ENCODE measurements around the gene WDR82.

The WDR82 gene

GRCh38 chr3:52238193-52238760 lies 40.2 kb downstream of the WDR82 start:
- H3K27me3 ChIP-seq (ENCODE audit: insufficient read depth, low read depth, severe bottlenecking): no peaks in the 10 kb centered on the region
- no peak for TF ChIP-seq CTCF (IDR thresholded peaks at IDR 0.05; ENCODE audit: low read depth, low read length)
- H3K9me3 ChIP-seq (ENCODE audit: severe bottlenecking): no peaks in the 10 kb centered on the region
- peak overlapping the region; percentile 66 for H3K4me3 ChIP-seq (ENCODE audit: low read depth, low read length)
- no peaks in the 10 kb centered on the region for H3K36me3 ChIP-seq
- DNase-seq: no peak
- H3K27ac ChIP-seq: peak overlapping the region; percentile 92

- Histone ChIP-seq H3K36me3 (no peaks in the 10 kb centered on the region), H3K27ac (no peak overlapping the region), H3K27me3 (ENCODE audit: insufficient read depth, low read depth, severe bottlenecking) (no peaks in the 10 kb centered on the region), H3K9me3 (ENCODE audit: severe bottlenecking) (no peaks in the 10 kb centered on the region), H3K4me3 (ENCODE audit: low read depth, low read length) (no peak overlapping the region)
- no peak for DNase-seq
- no peak for TF ChIP-seq CTCF (IDR thresholded peaks at IDR 0.05; ENCODE audit: low read depth, low read length)
Measured at GRCh38 chr3:52237657-52238172, 40.7 kb downstream of the WDR82 start.

GRCh38 chr3:52237006-52237656 lies 41.3 kb downstream of the WDR82 start:
- Histone ChIP-seq H3K27me3 (ENCODE audit: insufficient read depth, low read depth, severe bottlenecking) (no peaks in the 10 kb centered on the region), H3K36me3 (no peaks in the 10 kb centered on the region), H3K9me3 (ENCODE audit: severe bottlenecking) (no peaks in the 10 kb centered on the region), H3K27ac (no peak overlapping the region), H3K4me3 (ENCODE audit: low read depth, low read length) (no peak overlapping the region)
- no peak for TF ChIP-seq CTCF (IDR thresholded peaks at IDR 0.05; ENCODE audit: low read depth, low read length)
- DNase-seq: no peak

- peaks cover 5% of the 10 kb centered on the region for H3K36me3 ChIP-seq
- H3K9me3 ChIP-seq (ENCODE audit: severe bottlenecking): no peaks in the 10 kb centered on the region
- no peak overlapping the region for H3K27ac ChIP-seq
- H3K27me3 ChIP-seq (ENCODE audit: insufficient read depth, low read depth, severe bottlenecking): no peaks in the 10 kb centered on the region
- no peak for DNase-seq
- H3K4me3 ChIP-seq (ENCODE audit: low read depth, low read length): no peak overlapping the region
- no peak for TF ChIP-seq CTCF (IDR thresholded peaks at IDR 0.05; ENCODE audit: low read depth, low read length)
Measured at GRCh38 chr3:52236424-52236886, 42.0 kb downstream of the WDR82 start.

GRCh38 chr3:52234516-52235447 lies 43.7 kb downstream of the WDR82 start:
- no peak for DNase-seq
- no peaks in the 10 kb centered on the region for H3K9me3 ChIP-seq (ENCODE audit: severe bottlenecking)
- H3K27me3 ChIP-seq (ENCODE audit: insufficient read depth, low read depth, severe bottlenecking): no peaks in the 10 kb centered on the region
- no peak overlapping the region for H3K4me3 ChIP-seq (ENCODE audit: low read depth, low read length)
- H3K27ac ChIP-seq: no peak overlapping the region
- H3K36me3 ChIP-seq: peaks cover 8% of the 10 kb centered on the region
- no peak for TF ChIP-seq CTCF (IDR thresholded peaks at IDR 0.05; ENCODE audit: low read depth, low read length)

All from WERI-Rb-1 (cell line).